HepG2 (cell line): ENCODE results near the gene SERBP1. TPM values are rescaled to one million over a fixed set of nuclear protein-coding genes. Genes with fewer than 3 reads are reported as not detected.

Experiments used
- ATAC-seq: fragments of 200-7000 bp; cut with Tn5 transposase; 3 replicates; pipeline ENCODE4 v1.9.1; 2020; ENCODE audit warnings: mild to moderate bottlenecking, moderate library complexity
- BruUV-seq: library from RNA; stranded (reverse); fragments of 400-500 nt; replicated peaks from 2 replicates; lab custom pipeline; 2021; lab: Mats Ljungman, UMichigan
- CTCF ChIA-PET: fragments of 300-600 bp; formaldehyde crosslinking; extraction: SDS; loops from one replicate; lab custom pipeline; 2021; ENCODE audit warnings: low total read pairs, inconsistent platforms, low intra/inter-chr PET ratio; lab: Yijun Ruan, JAX
- POLR2A ChIA-PET: fragments of 350-600 bp; sonication (Branson Sonifier 250); formaldehyde crosslinking; loops from one replicate; lab custom pipeline; 2020; ENCODE audit warnings: antibody characterized with exemption, inconsistent platforms; lab: Yijun Ruan, JAX
- DNase-seq: peaks from one replicate; pipeline ENCODE4 v3.0.0-alpha.2; 2015; ENCODE audit warnings: low spot score
- FAIRE-seq: peaks from 3 replicates; lab custom pipeline; 2011; peaks lifted over from hg19 to GRCh38; lab: Jason Lieb, UNC
- H2AFZ ChIP-seq: one replicate; pipeline ENCODE4 v1.6.1; 2011; ENCODE audit warnings: low read length, inconsistent platforms
- H3K27ac ChIP-seq: fragments of 300-600 bp; 3 replicates; pipeline ENCODE4 v1.8.0; 2011; ENCODE audit warnings: mixed run types, mild to moderate bottlenecking, mixed read lengths, low read length, inconsistent platforms; ENCODE audit not compliant: insufficient read depth; ENCODE audit errors: extremely low read length
- H3K27me3 ChIP-seq, 2 experiments: fragments of 200-600 bp in 1 of 2; 2 replicates in 1 of 2; 3 replicates in 1 of 2; pipeline versions ENCODE4 v1.6.0 to v1.8.0; 2011; ENCODE audit warnings: low read length in 2 of 2, mild to moderate bottlenecking in 2 of 2, moderate library complexity in 2 of 2, inconsistent platforms in 1 of 2; ENCODE audit not compliant: insufficient read depth in 2 of 2, control insufficient read depth in 1 of 2
- H3K36me3 ChIP-seq, 2 experiments: fragments of 200-600 bp in 1 of 2; replicated peaks in 1 of 2; 2 replicates in 1 of 2; 3 replicates in 1 of 2; pipeline versions ENCODE4 v1.5.1 to v1.8.0; 2011; ENCODE audit warnings: low read length in 2 of 2, inconsistent platforms in 1 of 2; ENCODE audit not compliant: insufficient read depth in 2 of 2, control insufficient read depth in 1 of 2
- H3K4me1 ChIP-seq: 2 replicates; pipeline ENCODE4 v1.5.1; 2012; ENCODE audit warnings: low read length, inconsistent platforms; ENCODE audit not compliant: insufficient read depth
- H3K4me2 ChIP-seq: 2 replicates; pipeline ENCODE4 v1.6.0; 2011; ENCODE audit warnings: low read depth, low read length, inconsistent platforms
- H3K4me3 ChIP-seq, 3 experiments: fragments of 200-600 bp in 1 of 3; sonication (generic), shearing (Covaris generic) in 1 of 3; replicated peaks in 1 of 3; 2 replicates each; pipeline ENCODE4 v1.5.1; 2011 to 2016; ENCODE audit warnings: low read length in 3 of 3, inconsistent platforms in 2 of 3, low read depth in 2 of 3, mild to moderate bottlenecking in 2 of 3, control low read depth in 1 of 3, mixed read lengths in 1 of 3; ENCODE audit not compliant: insufficient read depth in 1 of 3
- H3K79me2 ChIP-seq: one replicate; pipeline ENCODE4 v1.6.1; 2011; ENCODE audit warnings: low read length, inconsistent platforms; ENCODE audit not compliant: insufficient read depth
- H3K9ac ChIP-seq: 2 replicates; pipeline ENCODE4 v1.6.0; 2011; ENCODE audit warnings: mild to moderate bottlenecking, low read depth, low read length, inconsistent platforms; ENCODE audit not compliant: insufficient read depth
- H3K9me3 ChIP-seq: 2 replicates; pipeline ENCODE4 v1.5.1; 2012; ENCODE audit warnings: mild to moderate bottlenecking, low read length
- H4K20me1 ChIP-seq: 2 replicates; pipeline ENCODE4 v1.6.0; 2011; ENCODE audit warnings: inconsistent platforms, mild to moderate bottlenecking, low read length, moderate library complexity; ENCODE audit not compliant: insufficient read depth
- CCAR2 ChIP-seq: fragments of 200-400 bp; formaldehyde crosslinking; optimal IDR thresholded peaks from 2 replicates; pipeline ENCODE3; 2018; ENCODE audit warnings: low read depth, mild to moderate bottlenecking, low read length, moderate library complexity
- DNMT1 ChIP-seq: sonication (generic); formaldehyde crosslinking; IDR thresholded peaks from 2 replicates; pipeline ENCODE4 v1.5.1; 2020; ENCODE audit warnings: mild to moderate bottlenecking, missing genetic modification reagents
- KMT2A ChIP-seq: sonication (generic); formaldehyde crosslinking; IDR thresholded peaks from 2 replicates; pipeline ENCODE4 v1.4.0; 2020; ENCODE audit warnings: missing genetic modification reagents
- SMC3 ChIP-seq: IDR thresholded peaks from 2 replicates; pipeline ENCODE4 v1.6.1; 2011; ENCODE audit warnings: low read length, improper control_type of control experiment
- STAT6 ChIP-seq: sonication (generic); formaldehyde crosslinking; IDR thresholded peaks from 2 replicates; pipeline ENCODE4 v1.4.0; 2020; ENCODE audit warnings: missing genetic modification reagents, mild to moderate bottlenecking, borderline replicate concordance
- ZBTB3 ChIP-seq: sonication (generic); formaldehyde crosslinking; IDR thresholded peaks from 2 replicates; pipeline ENCODE4 v1.4.0; 2020; ENCODE audit warnings: low read depth, mild to moderate bottlenecking, moderate library complexity, missing genetic modification reagents, borderline replicate concordance
- ZBTB4 ChIP-seq: sonication (generic); formaldehyde crosslinking; IDR thresholded peaks from 2 replicates; pipeline ENCODE4 v1.4.0; 2020; ENCODE audit warnings: missing genetic modification reagents, mild to moderate bottlenecking, borderline replicate concordance
- ZFP36 ChIP-seq: fragments of 150-350 bp; IDR thresholded peaks from 2 replicates; pipeline ENCODE4 v1.6.1; 2018; ENCODE audit warnings: borderline replicate concordance, low read length, low read depth; ENCODE audit not compliant: partially characterized antibody
- ZMYM2 ChIP-seq: sonication (generic); formaldehyde crosslinking; IDR thresholded peaks from 2 replicates; pipeline ENCODE4 v1.8.0; 2022; ENCODE audit warnings: mild to moderate bottlenecking, missing genetic modification reagents
- ZNF510 ChIP-seq: sonication (generic); formaldehyde crosslinking; IDR thresholded peaks from 2 replicates; pipeline ENCODE4 v1.4.0; 2020; ENCODE audit warnings: low read depth, mild to moderate bottlenecking, missing genetic modification reagents
- ZNF549 ChIP-seq: sonication (generic); formaldehyde crosslinking; IDR thresholded peaks from 2 replicates; pipeline ENCODE4 v1.5.0; 2020; ENCODE audit warnings: missing genetic modification reagents
- ZNF556 ChIP-seq: sonication (generic); formaldehyde crosslinking; IDR thresholded peaks from 2 replicates; pipeline ENCODE4 v1.4.0; 2020; ENCODE audit warnings: mild to moderate bottlenecking, missing genetic modification reagents, borderline replicate concordance
- ZNF563 ChIP-seq: sonication (generic); formaldehyde crosslinking; IDR thresholded peaks from 2 replicates; pipeline ENCODE4 v1.8.0; 2022; ENCODE audit warnings: mild to moderate bottlenecking, moderate library complexity, missing genetic modification reagents
- ZNF598 ChIP-seq: sonication (generic); formaldehyde crosslinking; IDR thresholded peaks from 2 replicates; pipeline ENCODE4 v1.5.1; 2020; ENCODE audit warnings: mild to moderate bottlenecking, missing genetic modification reagents, borderline replicate concordance
- ZNF703 ChIP-seq: sonication (generic); formaldehyde crosslinking; IDR thresholded peaks from 2 replicates; pipeline ENCODE4 v1.5.1; 2020; ENCODE audit warnings: missing genetic modification reagents, mild to moderate bottlenecking, moderate library complexity, borderline replicate concordance
- ZNF720 ChIP-seq: sonication (generic); formaldehyde crosslinking; IDR thresholded peaks from 2 replicates; pipeline ENCODE4 v1.4.0; 2020; ENCODE audit warnings: missing genetic modification reagents
- ZNF740 ChIP-seq: sonication (generic); formaldehyde crosslinking; IDR thresholded peaks from 2 replicates; pipeline ENCODE4 v1.4.0; 2020; ENCODE audit warnings: missing genetic modification reagents
- ZNF749 ChIP-seq: sonication (generic); formaldehyde crosslinking; IDR thresholded peaks from 2 replicates; pipeline ENCODE4 v1.8.0; 2022; ENCODE audit warnings: mild to moderate bottlenecking, missing genetic modification reagents, moderate library complexity, borderline replicate concordance
- ZSCAN12 ChIP-seq: sonication (generic); formaldehyde crosslinking; IDR thresholded peaks from 2 replicates; pipeline ENCODE4 v1.9.0; 2021; ENCODE audit warnings: mild to moderate bottlenecking, missing genetic modification reagents
- WGBS: methylation state at CpG from one replicate; pipeline ENCODE4 v1.1.6; 2017; ENCODE audit warnings: low lambda C conversion rate; 5-methylcytosine and 5-hydroxymethylcytosine counted together
- in situ Hi-C: cut with HindIII; loops from 2 replicates; pipeline ENCODE4 v1.10.0; 2017; ENCODE audit warnings: low pct_unique_long_range_greater_than_20kb; ENCODE audit not compliant: extremely low pct_ligation_motif_present
- intact Hi-C: fragments of 100-400 bp; cut with micrococcal nuclease; formaldehyde crosslinking; loops from one replicate; pipeline ENCODE4 v1.10.0; 2022; ENCODE audit not compliant: unreplicated experiment
- polyA plus RNA-seq, 8 experiments: library from polyadenylated mRNA; depleted of rRNA in 3 of 8; stranded (reverse) in 7 of 8; unstranded in 1 of 8; fragments of >200 nt; fragmentation: Illumina TruSeq in 4 of 8; extraction: Trizol in 4 of 8; gene quantifications; 2 replicates each; pipeline versions ENCODE4 v1.2.1 to v1.2.3, GENCODE V29; 2011 to 2016; ENCODE audit warnings: low read depth in 4 of 8, missing spikeins in 1 of 8, mixed read lengths in 1 of 8; ENCODE audit not compliant: insufficient read depth in 1 of 8
- total RNA-seq, 5 experiments: library from RNA; depleted of rRNA; stranded (reverse); fragments of >200 nt; fragmentation: Illumina TruSeq; extraction: Trizol; gene quantifications; 2 replicates each; pipeline ENCODE4 v1.2.3, GENCODE V29; 2016; ENCODE audit warnings: low read depth in 1 of 5

The SERBP1 gene
- total and polyA plus RNA-seq, 2 of the 13 experiments (the other 11 are each of a cell fraction or from before 2014, with no cell fraction given), result 175 to 281 TPM

- TF ChIP-seq ZBTB4 (CRISPR knock-in tag) (no peak), ZNF510 (no peak)
- TF ChIP-seq, all 625 proteins: peak for 0
These were observed 36.5 kb downstream of the SERBP1 start (continued) for GRCh38 chr1:67393737-67394136.

- no peak overlapping the region for H3K4me3 ChIP-seq
- H3K4me1 ChIP-seq, result no peaks in the 10 kb centered on the region
- DNase-seq, result no peak
- no TSS peak for BruUV-seq
- ChIA-PET POLR2A (no interaction called here), CTCF (no interaction called here)
- no peaks in the 10 kb centered on the region for H3K79me2 ChIP-seq
- no peaks in the 10 kb centered on the region for H4K20me1 ChIP-seq
- no peak for FAIRE-seq
- no peaks in the 10 kb centered on the region for H3K27me3 ChIP-seq
- intact Hi-C loops (no loop called here), in situ Hi-C loops (no loop called here)
- H3K9ac ChIP-seq, result no peak overlapping the region
- 52% methylated on average over 7 of the region's 12 CpGs for WGBS
- H2AFZ ChIP-seq, result no peak overlapping the region
- H3K4me2 ChIP-seq, result no peak overlapping the region
- H3K27ac ChIP-seq, result no peak overlapping the region
- ATAC-seq, result peak; percentile 19; the same call in 1 of the 3 replicates
- H3K9me3 ChIP-seq, result no peaks in the 10 kb centered on the region
- H3K36me3 ChIP-seq, result no peaks in the 10 kb centered on the region
- TF ChIP-seq ZMYM2 (CRISPR knock-in tag) (no peak), ZNF563 (CRISPR knock-in tag) (no peak), ZNF703 (CRISPR knock-in tag) (no peak), SMC3 (no peak), STAT6 (CRISPR knock-in tag) (no peak), ZSCAN12 (CRISPR knock-in tag) (no peak), ZNF740 (CRISPR knock-in tag) (no peak), ZNF720 (CRISPR knock-in tag) (no peak), ZNF549 (CRISPR knock-in tag) (no peak), ZNF749 (CRISPR knock-in tag) (no peak), ZFP36 (no peak), DNMT1 (no peak), ZNF556 (CRISPR knock-in tag) (no peak), CCAR2 (no peak), ZNF598 (CRISPR knock-in tag) (no peak), KMT2A (CRISPR knock-in tag) (no peak), ZBTB3 (CRISPR knock-in tag) (no peak)
These were observed 37.0 kb downstream of the SERBP1 start for GRCh38 chr1:67393240-67393639.
